ENCODE results near the gene ZNF324B. TPM values are rescaled to one million over a fixed set of nuclear protein-coding genes. Genes with fewer than 3 reads are reported as not detected.

ZNF324B gene
- total RNA-seq, 5 donors from 2014 or later (not counting 1 experiment from before 2014, with no cell fraction given): 9.5 to 17.2 (median 15.7) TPM

GRCh38 chr19:58408152-58409009 lies 43.0 kb upstream of the ZNF324B start, which contains the start of gene ZNF584:
TSS of gene ZNF584 (plus strand) at chr19:58408649. CDS start at chr19:58409148, 499 bp downstream.
- H3K9me3 ChIP-seq: no peaks in the 10 kb centered on the region
- POLR2A ChIA-PET: interaction anchor here (0.6 to 0.7 kb wide), 5 partner anchors 27 to 104 kb away, joined by 3 to 6 read pairs (median 3); partner anchors contain the start of genes ERVK3-1 (in 1 of the 2) and ZNF837 (in 1 of the 2)
- H3K36me3 Mint-ChIP-seq: peaks cover 3% of the 10 kb centered on the region
- no peaks in the 10 kb centered on the region for H3K27me3 Mint-ChIP-seq
- WGBS (ENCODE audit: insufficient coverage): under 1% methylated on average over 100 of the region's 100 CpGs
- CTCF ChIA-PET: interaction anchor here in 1 of 2 donors (0.6 kb wide), 1 partner anchor 264 kb away, joined by 3 read pairs; no protein-coding TSS in a partner anchor
- peak within 1 kb of the TSS; percentile 92 to 95 (median 94) for H3K4me3 Mint-ChIP-seq
- ATAC-seq (replicated peaks in 1 of 4) (peak; percentile 97 to 98 (median 98)), DNase-seq (peak; percentile 83 to 95 (median 91))
- H3K27ac ChIP-seq (ENCODE audit: low read length): peak within 1 kb of the TSS; percentile 79
- H3K27me3 ChIP-seq (replicated peaks in 1 of 2; ENCODE audit: control insufficient read depth in 2 of 2, extremely low read depth in 1 of 2, insufficient read depth in 2 of 2, low read length in 1 of 2): no peaks in the 10 kb centered on the region
- H3K36me3 ChIP-seq (ENCODE audit: control insufficient read depth in 2 of 2, extremely low read depth in 1 of 2, insufficient read depth in 1 of 2, low read length in 1 of 2): no peaks in the 10 kb centered on the region
- peak within 1 kb of the TSS; percentile 90 to 94 for H3K27ac Mint-ChIP-seq
- H3K4me1 ChIP-seq (ENCODE audit: control insufficient read depth in 1 of 2, extremely low read depth in 1 of 2, insufficient read depth in 2 of 2, low read length in 2 of 2): peaks cover 10 to 24% of the 10 kb centered on the region in 2 experiments
- H3K4me1 Mint-ChIP-seq: peaks cover 35 to 37% (median 37%) of the 10 kb centered on the region in 3 donors
- peak within 1 kb of the TSS; percentile 90 to 92 for H3K4me3 ChIP-seq (ENCODE audit: control insufficient read depth in 1 of 2, extremely low read depth in 1 of 2, low read length in 1 of 2)
- H3K9me3 Mint-ChIP-seq: no peaks in the 10 kb centered on the region

GRCh38 chr19:58409010-58409790 lies 42.2 kb upstream of the ZNF324B start:
- Histone ChIP-seq H3K27ac (ENCODE audit: low read length) (peak overlapping the region; percentile 79), H3K36me3 (ENCODE audit: control insufficient read depth in 2 of 2, extremely low read depth in 1 of 2, insufficient read depth in 1 of 2, low read length in 1 of 2) (no peaks in the 10 kb centered on the region), H3K27me3 (replicated peaks in 1 of 2; ENCODE audit: control insufficient read depth in 2 of 2, extremely low read depth in 1 of 2, insufficient read depth in 2 of 2, low read length in 1 of 2) (no peaks in the 10 kb centered on the region), H3K4me1 (ENCODE audit: control insufficient read depth in 1 of 2, extremely low read depth in 1 of 2, insufficient read depth in 2 of 2, low read length in 2 of 2) (peaks cover 10 to 24% of the 10 kb centered on the region in 2 experiments), H3K9me3 (no peaks in the 10 kb centered on the region), H3K4me3 (ENCODE audit: control insufficient read depth in 1 of 2, extremely low read depth in 1 of 2, low read length in 1 of 2) (peak overlapping the region; percentile 90 to 92)
- H3K9me3 Mint-ChIP-seq: no peaks in the 10 kb centered on the region
- peak overlapping the region; percentile 50 to 74 for H3K27ac Mint-ChIP-seq
- ChIA-PET POLR2A (interaction anchor here (0.6 to 0.7 kb wide), 5 partner anchors 28 to 104 kb away, joined by 3 to 6 read pairs (median 3); partner anchors contain the start of genes ERVK3-1 (in 1 of the 2) and ZNF837 (in 1 of the 2)), CTCF (interaction anchor here in 1 of 2 donors (0.6 kb wide), 2 partner anchors 245 to 265 kb away, joined by 3 to 4 read pairs; no protein-coding TSS in a partner anchor)
- no peak for ATAC-seq (replicated peaks in 1 of 4)
- WGBS (ENCODE audit: insufficient coverage): 4% methylated on average over 33 of the region's 34 CpGs
- peak overlapping the region; percentile 92 to 95 (median 94) for H3K4me3 Mint-ChIP-seq
- peaks cover 3% of the 10 kb centered on the region for H3K36me3 Mint-ChIP-seq
- peak in 2 of 35 experiments; percentile 4 to 30 for DNase-seq
- H3K4me1 Mint-ChIP-seq: peaks cover 35 to 37% (median 37%) of the 10 kb centered on the region in 3 donors
- no peaks in the 10 kb centered on the region for H3K27me3 Mint-ChIP-seq

GRCh38 chr19:58416604-58417003 lies 34.8 kb upstream of the ZNF324B start:
- Histone ChIP-seq H3K9me3 (no peaks in the 10 kb centered on the region), H3K27ac (ENCODE audit: low read length) (no peak overlapping the region), H3K36me3 (ENCODE audit: control insufficient read depth in 2 of 2, extremely low read depth in 1 of 2, insufficient read depth in 1 of 2, low read length in 1 of 2) (peaks cover 12 to 28% of the 10 kb centered on the region in 2 donors), H3K4me1 (ENCODE audit: control insufficient read depth in 1 of 2, extremely low read depth in 1 of 2, insufficient read depth in 2 of 2, low read length in 2 of 2) (no peaks in the 10 kb centered on the region), H3K4me3 (ENCODE audit: control insufficient read depth in 1 of 2, extremely low read depth in 1 of 2, low read length in 1 of 2) (no peak overlapping the region), H3K27me3 (replicated peaks in 1 of 2; ENCODE audit: control insufficient read depth in 2 of 2, extremely low read depth in 1 of 2, insufficient read depth in 2 of 2, low read length in 1 of 2) (no peaks in the 10 kb centered on the region)
- Mint-ChIP-seq H3K27ac (no peak overlapping the region), H3K27me3 (no peaks in the 10 kb centered on the region), H3K4me1 (peaks cover 0 to 2% (median 0%) of the 10 kb centered on the region in 3 donors), H3K9me3 (no peaks in the 10 kb centered on the region), H3K4me3 (no peak overlapping the region), H3K36me3 (peaks cover 45% of the 10 kb centered on the region)
- no peak for ATAC-seq (replicated peaks in 1 of 4)
- no peak for DNase-seq
- 100% methylated on average over 1 of the region's 5 CpGs for WGBS (ENCODE audit: insufficient coverage)
- POLR2A ChIA-PET: no interaction called here
- CTCF ChIA-PET: no interaction called here

DNA sequence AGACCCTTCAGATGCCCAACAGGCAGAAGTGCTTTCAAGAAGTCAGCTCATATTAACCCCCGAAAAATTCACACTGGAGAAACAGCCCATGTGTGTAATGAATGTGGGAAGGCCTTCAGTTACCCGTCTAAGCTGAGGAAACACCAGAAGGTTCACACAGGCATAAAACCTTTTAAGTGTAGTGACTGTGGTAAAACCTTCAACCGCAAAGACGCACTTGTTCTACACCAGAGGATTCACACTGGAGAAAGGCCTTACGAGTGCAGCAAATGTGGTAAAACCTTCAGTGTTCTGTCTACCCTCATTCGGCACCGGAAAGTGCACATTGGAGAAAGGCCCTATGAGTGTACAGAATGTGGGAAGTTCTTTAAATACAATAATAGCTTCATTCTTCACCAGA lies 34.4 kb upstream of the ZNF324B start:
- Histone ChIP-seq H3K36me3 (ENCODE audit: control insufficient read depth in 2 of 2, extremely low read depth in 1 of 2, insufficient read depth in 1 of 2, low read length in 1 of 2) (peaks cover 12 to 28% of the 10 kb centered on the region in 2 donors), H3K4me3 (ENCODE audit: control insufficient read depth in 1 of 2, extremely low read depth in 1 of 2, low read length in 1 of 2) (no peak overlapping the region), H3K9me3 (no peaks in the 10 kb centered on the region), H3K27ac (ENCODE audit: low read length) (no peak overlapping the region), H3K27me3 (replicated peaks in 1 of 2; ENCODE audit: control insufficient read depth in 2 of 2, extremely low read depth in 1 of 2, insufficient read depth in 2 of 2, low read length in 1 of 2) (no peaks in the 10 kb centered on the region), H3K4me1 (ENCODE audit: control insufficient read depth in 1 of 2, extremely low read depth in 1 of 2, insufficient read depth in 2 of 2, low read length in 2 of 2) (no peaks in the 10 kb centered on the region)
- ATAC-seq (replicated peaks in 1 of 4) (no peak), DNase-seq (no peak)
- CTCF ChIA-PET: no interaction called here
- peaks cover 45% of the 10 kb centered on the region for H3K36me3 Mint-ChIP-seq
- no peaks in the 10 kb centered on the region for H3K27me3 Mint-ChIP-seq
- peaks cover 0 to 2% (median 0%) of the 10 kb centered on the region in 3 donors for H3K4me1 Mint-ChIP-seq
- no peak overlapping the region for H3K27ac Mint-ChIP-seq
- H3K4me3 Mint-ChIP-seq: no peak overlapping the region
- POLR2A ChIA-PET: no interaction called here
- no peaks in the 10 kb centered on the region for H3K9me3 Mint-ChIP-seq
- WGBS (ENCODE audit: insufficient coverage): 100% methylated on average over 3 of the region's 7 CpGs

DNA sequence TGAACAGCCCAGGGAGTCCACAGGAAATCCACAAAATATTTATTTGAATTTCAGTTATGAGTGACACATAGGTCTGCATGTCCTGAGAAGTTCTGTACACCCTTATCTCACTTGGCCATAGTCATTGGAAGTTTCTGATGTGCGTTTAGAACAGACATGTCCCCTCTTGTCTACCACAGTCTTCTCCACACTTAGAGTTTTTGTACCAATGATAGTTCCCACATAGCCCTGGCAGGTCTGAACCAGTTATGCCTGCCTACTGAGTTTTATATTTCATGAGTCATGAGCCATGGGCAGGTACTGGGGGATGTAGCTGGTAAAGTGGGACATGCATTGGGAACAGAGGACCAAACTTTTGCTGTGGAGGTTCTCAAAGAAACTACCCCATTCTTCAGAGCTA lies 22.8 kb upstream of the ZNF324B start:
- CTCF ChIA-PET: no interaction called here
- H3K9me3 Mint-ChIP-seq: peaks cover 5 to 43% (median 25%) of the 10 kb centered on the region in 3 donors
- ATAC-seq (replicated peaks in 1 of 4) (no peak), DNase-seq (no peak)
- no peaks in the 10 kb centered on the region for H3K4me1 Mint-ChIP-seq
- no peaks in the 10 kb centered on the region for H3K27me3 Mint-ChIP-seq
- H3K4me3 Mint-ChIP-seq: no peak overlapping the region
- Histone ChIP-seq H3K4me1 (ENCODE audit: control insufficient read depth in 1 of 2, extremely low read depth in 1 of 2, insufficient read depth in 2 of 2, low read length in 2 of 2) (no peaks in the 10 kb centered on the region), H3K36me3 (ENCODE audit: control insufficient read depth in 2 of 2, extremely low read depth in 1 of 2, insufficient read depth in 1 of 2, low read length in 1 of 2) (no peaks in the 10 kb centered on the region), H3K9me3 (peaks cover 14% of the 10 kb centered on the region), H3K27ac (ENCODE audit: low read length) (no peak overlapping the region), H3K27me3 (replicated peaks in 1 of 2; ENCODE audit: control insufficient read depth in 2 of 2, extremely low read depth in 1 of 2, insufficient read depth in 2 of 2, low read length in 1 of 2) (no peaks in the 10 kb centered on the region), H3K4me3 (ENCODE audit: control insufficient read depth in 1 of 2, extremely low read depth in 1 of 2, low read length in 1 of 2) (no peak overlapping the region)
- no peak overlapping the region for H3K27ac Mint-ChIP-seq
- H3K36me3 Mint-ChIP-seq: peaks cover 23% of the 10 kb centered on the region
- WGBS (ENCODE audit: insufficient coverage): 100% methylated on average over 1 of the region's 1 CpG
- POLR2A ChIA-PET: no interaction called here

DNA sequence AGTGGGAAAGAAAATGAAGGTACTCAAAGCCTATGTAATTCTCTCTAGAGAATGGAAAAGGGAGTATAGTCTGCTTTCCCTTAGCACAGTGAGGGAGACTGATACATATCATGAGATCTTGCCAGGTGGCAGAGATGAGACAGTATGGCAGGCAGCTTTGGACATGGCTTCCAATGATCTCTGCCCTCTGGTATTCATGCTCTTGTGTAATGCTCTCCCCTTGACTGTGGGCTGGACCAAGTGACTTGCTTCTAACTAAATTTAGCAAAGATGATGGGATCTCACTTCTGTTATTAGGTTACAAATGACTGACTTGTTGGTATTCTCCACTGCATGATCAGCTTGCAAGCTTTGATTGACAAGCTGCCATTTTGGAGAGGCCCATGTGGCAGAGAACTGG lies 21.7 kb upstream of the ZNF324B start:
- ChIA-PET POLR2A (no interaction called here), CTCF (no interaction called here)
- Histone ChIP-seq H3K4me1 (ENCODE audit: control insufficient read depth in 1 of 2, extremely low read depth in 1 of 2, insufficient read depth in 2 of 2, low read length in 2 of 2) (no peaks in the 10 kb centered on the region), H3K9me3 (peaks cover 23% of the 10 kb centered on the region), H3K27me3 (replicated peaks in 1 of 2; ENCODE audit: control insufficient read depth in 2 of 2, extremely low read depth in 1 of 2, insufficient read depth in 2 of 2, low read length in 1 of 2) (no peaks in the 10 kb centered on the region), H3K27ac (ENCODE audit: low read length) (no peak overlapping the region), H3K4me3 (ENCODE audit: control insufficient read depth in 1 of 2, extremely low read depth in 1 of 2, low read length in 1 of 2) (no peak overlapping the region), H3K36me3 (ENCODE audit: control insufficient read depth in 2 of 2, extremely low read depth in 1 of 2, insufficient read depth in 1 of 2, low read length in 1 of 2) (peaks cover 3 to 11% of the 10 kb centered on the region in 2 donors)
- no peaks in the 10 kb centered on the region for H3K27me3 Mint-ChIP-seq
- H3K9me3 Mint-ChIP-seq: peaks cover 5 to 49% (median 30%) of the 10 kb centered on the region in 3 donors
- H3K27ac Mint-ChIP-seq: no peak overlapping the region
- DNase-seq (no peak), ATAC-seq (replicated peaks in 1 of 4) (no peak)
- no peak overlapping the region for H3K4me3 Mint-ChIP-seq
- H3K36me3 Mint-ChIP-seq: peaks cover 34% of the 10 kb centered on the region
- no peaks in the 10 kb centered on the region for H3K4me1 Mint-ChIP-seq
